Measurements from ENCODE around the gene NAA80.

DNA sequence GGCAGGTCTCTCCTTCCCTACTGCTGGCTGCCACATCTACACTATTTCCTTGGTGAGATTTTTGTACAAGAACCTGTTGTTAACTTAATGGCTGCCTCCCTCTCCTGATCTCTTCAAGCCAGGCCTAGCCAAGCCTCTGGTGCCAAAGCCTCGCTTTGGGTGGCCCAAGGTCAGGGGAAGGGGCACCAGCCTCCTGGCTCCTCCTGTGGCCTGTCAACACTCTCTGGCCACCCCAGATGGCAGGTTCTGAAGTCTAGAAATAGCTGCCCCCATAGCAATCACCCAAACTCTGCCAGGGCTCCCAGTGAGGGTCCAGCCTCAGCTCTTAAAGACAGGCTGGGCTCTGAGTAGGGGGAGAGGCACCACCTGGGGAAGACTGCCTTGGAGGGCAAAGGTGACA is 11.9 kb downstream of the NAA80 start:
- TF ChIP-seq, protein P1, sequence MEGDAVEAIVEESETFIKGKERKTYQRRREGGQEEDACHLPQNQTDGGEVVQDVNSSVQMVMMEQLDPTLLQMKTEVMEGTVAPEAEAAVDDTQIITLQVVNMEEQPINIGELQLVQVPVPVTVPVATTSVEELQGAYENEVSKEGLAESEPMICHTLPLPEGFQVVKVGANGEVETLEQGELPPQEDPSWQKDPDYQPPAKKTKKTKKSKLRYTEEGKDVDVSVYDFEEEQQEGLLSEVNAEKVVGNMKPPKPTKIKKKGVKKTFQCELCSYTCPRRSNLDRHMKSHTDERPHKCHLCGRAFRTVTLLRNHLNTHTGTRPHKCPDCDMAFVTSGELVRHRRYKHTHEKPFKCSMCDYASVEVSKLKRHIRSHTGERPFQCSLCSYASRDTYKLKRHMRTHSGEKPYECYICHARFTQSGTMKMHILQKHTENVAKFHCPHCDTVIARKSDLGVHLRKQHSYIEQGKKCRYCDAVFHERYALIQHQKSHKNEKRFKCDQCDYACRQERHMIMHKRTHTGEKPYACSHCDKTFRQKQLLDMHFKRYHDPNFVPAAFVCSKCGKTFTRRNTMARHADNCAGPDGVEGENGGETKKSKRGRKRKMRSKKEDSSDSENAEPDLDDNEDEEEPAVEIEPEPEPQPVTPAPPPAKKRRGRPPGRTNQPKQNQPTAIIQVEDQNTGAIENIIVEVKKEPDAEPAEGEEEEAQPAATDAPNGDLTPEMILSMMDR (IDR thresholded peaks at IDR 0.05), result no peak
- TF ChIP-seq POLR2A (IDR thresholded peaks at IDR 0.05), result no peak

All from adrenal gland (tissue), 5 donors.